Memory B cell (primary cell): Measurements from ENCODE around the gene SNAPC5.

ENCODE experiments used
- ATAC-seq: fragments of 150-1000 bp; cut with Tn5 transposase; 2 replicates; pipeline ENCODE4 v1.10.0; 2021; ENCODE audit warnings: low read depth, mild to moderate bottlenecking, moderate library complexity
- DNase-seq, 2 donors: peaks; one replicate each; pipeline ENCODE4 v3.0.0; 2022; ENCODE audit warnings: low spot score in 2 of 2
- H3K27ac Mint-ChIP-seq: one replicate; pipeline ENCODE4 v1.8.0; 2022; ENCODE audit warnings: mild to moderate bottlenecking, moderate library complexity, mixed read lengths
- H3K27me3 Mint-ChIP-seq: one replicate; pipeline ENCODE4 v1.8.0; 2022; ENCODE audit warnings: mixed read lengths
- H3K36me3 Mint-ChIP-seq: one replicate; pipeline ENCODE4 v1.8.0; 2022; ENCODE audit warnings: mild to moderate bottlenecking, mixed read lengths
- H3K4me1 Mint-ChIP-seq: one replicate; pipeline ENCODE4 v1.8.0; 2022; ENCODE audit warnings: mixed read lengths
- H3K4me3 Mint-ChIP-seq: one replicate; pipeline ENCODE4 v1.8.0; 2022; ENCODE audit warnings: mild to moderate bottlenecking, moderate library complexity, mixed read lengths
- H3K9me3 Mint-ChIP-seq: one replicate; pipeline ENCODE4 v1.8.0; 2022; ENCODE audit warnings: mixed read lengths

The SNAPC5 gene

GRCh38 chr15:66497502-66498455 is at the start of gene SNAPC5:
Gene SNAPC5, minus strand, starts transcription at chr15:66497762. Its CDS starts 31 bp downstream, at chr15:66497731.
- peak within 1 kb of the TSS; percentile 98 for H3K27ac Mint-ChIP-seq
- peak within 1 kb of the TSS; percentile 98 for H3K4me3 Mint-ChIP-seq

GRCh38 chr15:66545255-66545654 is 47.7 kb upstream of the SNAPC5 start:
- DNase-seq (no peak), ATAC-seq (no peak)
- H3K4me1 Mint-ChIP-seq, result no peaks in the 10 kb centered on the region
- H3K27me3 Mint-ChIP-seq, result no peaks in the 10 kb centered on the region
- H3K9me3 Mint-ChIP-seq, result no peaks in the 10 kb centered on the region
- H3K36me3 Mint-ChIP-seq, result peaks cover 14% of the 10 kb centered on the region
- no peak overlapping the region for H3K4me3 Mint-ChIP-seq
- no peak overlapping the region for H3K27ac Mint-ChIP-seq

More at GRCh38 chr15:66497502-66498455, at the start of gene SNAPC5:
- Mint-ChIP-seq H3K9me3 (no peaks in the 10 kb centered on the region), H3K27me3 (no peaks in the 10 kb centered on the region), H3K36me3 (peaks cover 19% of the 10 kb centered on the region), H3K4me1 (peaks cover 17% of the 10 kb centered on the region)
- DNase-seq (peak; percentile 96 to 99), ATAC-seq (peak; percentile 92)

GRCh38 chr15:66542896-66543295 is 45.3 kb upstream of the SNAPC5 start:
- no peaks in the 10 kb centered on the region for H3K27me3 Mint-ChIP-seq
- peaks cover 21% of the 10 kb centered on the region for H3K36me3 Mint-ChIP-seq
- no peaks in the 10 kb centered on the region for H3K4me1 Mint-ChIP-seq
- no peak overlapping the region for H3K4me3 Mint-ChIP-seq
- H3K9me3 Mint-ChIP-seq, result no peaks in the 10 kb centered on the region
- no peak for DNase-seq
- no peak for ATAC-seq
- H3K27ac Mint-ChIP-seq, result no peak overlapping the region

GRCh38 chr15:66535056-66535455 is 37.5 kb upstream of the SNAPC5 start:
- no peak for DNase-seq
- no peaks in the 10 kb centered on the region for H3K27me3 Mint-ChIP-seq
- H3K4me3 Mint-ChIP-seq, result no peak overlapping the region
- ATAC-seq, result no peak
- no peak overlapping the region for H3K27ac Mint-ChIP-seq
- H3K36me3 Mint-ChIP-seq, result peaks cover 18% of the 10 kb centered on the region
- H3K4me1 Mint-ChIP-seq, result no peaks in the 10 kb centered on the region
- no peaks in the 10 kb centered on the region for H3K9me3 Mint-ChIP-seq

GRCh38 chr15:66524838-66525237 is 27.3 kb upstream of the SNAPC5 start:
- no peak overlapping the region for H3K4me3 Mint-ChIP-seq
- ATAC-seq, result no peak
- H3K36me3 Mint-ChIP-seq, result peaks cover 20% of the 10 kb centered on the region
- H3K27ac Mint-ChIP-seq, result peak overlapping the region; percentile 17
- DNase-seq, result no peak
- peaks cover 4% of the 10 kb centered on the region for H3K4me1 Mint-ChIP-seq
- H3K27me3 Mint-ChIP-seq, result no peaks in the 10 kb centered on the region
- H3K9me3 Mint-ChIP-seq, result no peaks in the 10 kb centered on the region

GRCh38 chr15:66523926-66524325 is 26.4 kb upstream of the SNAPC5 start:
- Mint-ChIP-seq H3K27me3 (no peaks in the 10 kb centered on the region), H3K4me3 (no peak overlapping the region), H3K36me3 (peaks cover 15% of the 10 kb centered on the region), H3K4me1 (peaks cover 4% of the 10 kb centered on the region), H3K27ac (no peak overlapping the region), H3K9me3 (no peaks in the 10 kb centered on the region)
- ATAC-seq (no peak), DNase-seq (no peak)

- Mint-ChIP-seq H3K4me1 (no peaks in the 10 kb centered on the region), H3K4me3 (no peak overlapping the region), H3K9me3 (no peaks in the 10 kb centered on the region), H3K27me3 (no peaks in the 10 kb centered on the region), H3K27ac (no peak overlapping the region), H3K36me3 (peaks cover 16% of the 10 kb centered on the region)
- DNase-seq, result no peak
- no peak for ATAC-seq
Observed at GRCh38 chr15:66515901-66516322, 18.4 kb upstream of the SNAPC5 start.

- H3K4me3 Mint-ChIP-seq, result no peak overlapping the region
- no peaks in the 10 kb centered on the region for H3K9me3 Mint-ChIP-seq
- peaks cover 16% of the 10 kb centered on the region for H3K36me3 Mint-ChIP-seq
- H3K27ac Mint-ChIP-seq, result no peak overlapping the region
- ATAC-seq (no peak), DNase-seq (no peak)
- H3K4me1 Mint-ChIP-seq, result no peaks in the 10 kb centered on the region
- H3K27me3 Mint-ChIP-seq, result no peaks in the 10 kb centered on the region
Observed at GRCh38 chr15:66514586-66514985, 17.0 kb upstream of the SNAPC5 start.

GRCh38 chr15:66508293-66508883 is 10.8 kb upstream of the SNAPC5 start:
- no peak for ATAC-seq
- H3K4me3 Mint-ChIP-seq, result no peak overlapping the region

GRCh38 chr15:66505818-66506217 is 8.3 kb upstream of the SNAPC5 start:
- Mint-ChIP-seq H3K9me3 (no peaks in the 10 kb centered on the region), H3K4me1 (peaks cover 17% of the 10 kb centered on the region), H3K27me3 (no peaks in the 10 kb centered on the region), H3K4me3 (peak overlapping the region; percentile 100), H3K36me3 (peaks cover 5% of the 10 kb centered on the region), H3K27ac (peak overlapping the region; percentile 96)
- ATAC-seq (no peak), DNase-seq (no peak)

More at GRCh38 chr15:66508293-66508883, 10.8 kb upstream of the SNAPC5 start:
- Mint-ChIP-seq H3K27ac (no peak overlapping the region), H3K9me3 (no peaks in the 10 kb centered on the region), H3K27me3 (no peaks in the 10 kb centered on the region), H3K36me3 (peaks cover 2% of the 10 kb centered on the region), H3K4me1 (peaks cover 14% of the 10 kb centered on the region)
- no peak for DNase-seq

GRCh38 chr15:66505430-66505811 is 7.9 kb upstream of the SNAPC5 start:
- peak; percentile 7 for ATAC-seq

GRCh38 chr15:66504563-66505429 is 7.2 kb upstream of the SNAPC5 start, which contains the start of the genes RPL4 and ZWILCH:
Gene RPL4, minus strand, starts transcription at chr15:66504855. Its CDS starts 65 bp downstream, at chr15:66504790.
Gene ZWILCH, plus strand, starts transcription at chr15:66505326. Its CDS starts 13 bp downstream, at chr15:66505339.
- Mint-ChIP-seq H3K27ac (peak within 1 kb of the TSS; percentile 96), H3K27me3 (no peaks in the 10 kb centered on the region), H3K36me3 (peaks cover 11% of the 10 kb centered on the region), H3K4me3 (peak within 1 kb of the TSS; percentile 100), H3K4me1 (peaks cover 21% of the 10 kb centered on the region), H3K9me3 (no peaks in the 10 kb centered on the region)
- ATAC-seq, result peak; percentile 85
- DNase-seq, result peak; percentile 78 to 81

More at GRCh38 chr15:66505430-66505811, 7.9 kb upstream of the SNAPC5 start:
- no peaks in the 10 kb centered on the region for H3K9me3 Mint-ChIP-seq
- peaks cover 5% of the 10 kb centered on the region for H3K36me3 Mint-ChIP-seq
- peaks cover 17% of the 10 kb centered on the region for H3K4me1 Mint-ChIP-seq
- H3K27ac Mint-ChIP-seq, result peak overlapping the region; percentile 96
- no peak for DNase-seq
- no peaks in the 10 kb centered on the region for H3K27me3 Mint-ChIP-seq
- peak overlapping the region; percentile 100 for H3K4me3 Mint-ChIP-seq

- Mint-ChIP-seq H3K36me3 (peaks cover 13% of the 10 kb centered on the region), H3K4me1 (peaks cover 21% of the 10 kb centered on the region), H3K27me3 (no peaks in the 10 kb centered on the region), H3K27ac (peak overlapping the region; percentile 96), H3K4me3 (peak overlapping the region; percentile 100), H3K9me3 (no peaks in the 10 kb centered on the region)
- ATAC-seq (no peak), DNase-seq (no peak)
Observed at GRCh38 chr15:66503780-66504562, 6.4 kb upstream of the SNAPC5 start.
